GM10847 (cell line): ENCODE data around the gene NOD2.

Experiments used
- POLR2A ChIP-seq: IDR thresholded peaks from 2 replicates; pipeline ENCODE4 v1.6.1; 2011; ENCODE audit not compliant: insufficient read length; ENCODE audit errors: extremely low read depth

NOD2 gene

DNA sequence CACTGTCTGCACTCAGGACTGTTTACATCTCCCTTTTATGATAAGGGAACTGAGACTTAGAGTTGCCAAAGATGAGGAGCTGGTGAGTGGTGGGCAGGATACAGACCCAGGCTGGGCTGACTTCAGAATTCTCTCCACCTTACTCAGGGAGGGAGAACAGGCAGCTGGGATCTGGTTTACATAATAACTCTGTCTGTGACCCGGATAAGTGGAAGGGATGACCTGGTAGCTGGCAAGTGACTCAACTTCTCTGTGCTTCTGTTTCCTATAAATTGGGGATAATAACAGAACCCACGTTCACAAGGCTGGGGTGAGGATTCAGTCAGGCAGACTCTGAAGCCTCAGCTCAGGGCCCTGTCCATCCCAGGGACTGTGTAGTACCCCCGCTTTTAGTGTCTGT, 14.9 kb upstream of the NOD2 start:
- no peak for TF ChIP-seq POLR2A

- TF ChIP-seq POLR2A: no peak
These were observed 14.1 kb upstream of the NOD2 start for GRCh38 chr16:50679266-50679665.

- no peak for TF ChIP-seq POLR2A
These were observed 13.5 kb upstream of the NOD2 start for GRCh38 chr16:50679676-50680555.

- no peak for TF ChIP-seq POLR2A
These were observed 12.9 kb upstream of the NOD2 start for GRCh38 chr16:50680556-50680893.

DNA sequence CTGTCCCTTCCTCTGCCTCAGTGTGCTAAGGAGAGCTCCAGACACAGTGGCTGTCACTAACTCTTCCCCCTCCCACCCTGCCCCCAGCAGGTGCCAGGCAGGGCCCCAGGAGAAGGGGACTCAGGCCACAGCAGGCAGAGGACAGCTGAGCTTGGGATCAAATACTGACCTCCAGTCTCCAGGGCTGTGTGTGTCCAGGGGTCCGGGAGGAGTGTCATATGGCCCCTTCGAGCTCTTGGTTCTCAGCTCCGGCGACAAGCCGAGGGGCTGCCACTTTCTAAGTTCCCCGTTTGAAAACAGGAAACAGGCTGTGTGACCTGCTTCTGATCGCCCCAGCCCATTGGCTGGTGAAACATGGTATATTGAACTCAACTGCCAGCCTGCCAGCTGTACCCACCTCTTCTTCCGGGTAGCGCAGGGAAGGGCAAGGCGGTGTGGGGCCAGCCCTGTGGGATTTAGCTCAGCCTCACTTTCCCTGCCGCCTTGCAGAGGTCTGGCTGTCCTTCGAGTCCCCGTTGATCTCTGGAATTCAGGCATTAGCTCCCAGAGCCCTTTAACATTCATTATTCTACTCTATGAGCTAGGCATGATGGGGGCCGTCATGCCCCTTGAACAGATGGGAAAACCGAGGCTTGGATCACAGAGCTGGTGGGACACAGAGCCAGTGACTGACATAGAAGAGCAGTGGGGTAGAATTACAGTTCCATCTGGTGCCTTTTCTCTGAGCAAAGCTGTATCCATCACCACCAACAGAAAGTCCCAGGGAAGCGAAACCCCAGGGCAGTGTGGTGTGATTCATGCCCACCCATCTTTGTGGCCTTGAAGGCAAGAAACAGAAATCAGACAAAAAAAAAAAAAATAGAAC, 12.2 kb upstream of the NOD2 start, which contains the start of gene SNX20:
Gene SNX20 (minus strand): TSS at position 292 of the 865 bp plus-strand sequence. CDS start 3,786 bp downstream, outside the sequence.
- TF ChIP-seq POLR2A: peak; percentile 53

GRCh38 chr16:50683689-50684374, 9.6 kb upstream of the NOD2 start:
- no peak for TF ChIP-seq POLR2A

- no peak for TF ChIP-seq POLR2A
These were observed 8.5 kb upstream of the NOD2 start for GRCh38 chr16:50684823-50685461.

GRCh38 chr16:50685462-50686063, 7.8 kb upstream of the NOD2 start:
- TF ChIP-seq POLR2A: no peak

- no peak for TF ChIP-seq POLR2A
These were observed 5.3 kb upstream of the NOD2 start for GRCh38 chr16:50688083-50688482.

- no peak for TF ChIP-seq POLR2A
These were observed 4.5 kb upstream of the NOD2 start for GRCh38 chr16:50688867-50689266.

DNA sequence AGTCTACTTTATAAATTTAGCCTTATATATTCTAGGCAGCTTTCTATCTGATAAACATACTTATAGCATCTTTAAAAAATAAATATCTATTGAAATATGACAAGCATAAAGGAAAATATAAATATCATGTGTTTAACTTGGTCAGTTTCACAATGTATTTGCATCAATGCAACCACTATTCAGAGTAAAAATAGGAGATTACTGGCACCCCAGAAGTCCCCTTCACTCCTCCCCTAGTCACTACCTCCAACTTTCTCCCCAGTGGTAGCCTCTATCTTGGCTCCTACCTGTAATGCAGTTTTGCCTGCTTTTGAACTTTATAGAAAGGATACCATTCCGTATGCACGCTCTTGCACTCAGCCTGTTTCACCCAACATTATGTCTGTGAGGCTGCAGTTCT, 3.2 kb upstream of the NOD2 start:
- no peak for TF ChIP-seq POLR2A

DNA sequence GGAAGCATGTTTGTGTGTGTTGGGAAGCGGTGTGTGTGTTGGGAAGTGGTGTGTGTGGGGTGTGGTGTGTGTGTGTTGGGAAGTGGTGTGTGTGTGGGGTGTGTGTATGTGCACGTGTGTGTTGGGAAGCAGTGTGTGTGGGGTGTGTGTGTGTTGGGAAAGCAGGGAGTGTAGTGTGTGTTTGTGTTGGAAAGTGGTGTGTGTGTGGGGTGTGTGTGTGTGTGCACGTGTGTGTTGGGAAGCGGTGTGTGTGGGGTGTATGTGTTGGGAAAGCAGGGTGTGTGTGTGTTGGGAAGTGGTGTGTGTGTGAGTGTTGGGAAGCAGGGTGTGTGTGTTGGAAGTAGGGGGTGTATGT, 785 bp upstream of the NOD2 start:
- TF ChIP-seq POLR2A: no peak

- TF ChIP-seq POLR2A: no peak
These were observed 800 bp downstream of the NOD2 start for GRCh38 chr16:50694206-50694605.
